ENCODE data around the gene GNAZ. TPM values are rescaled to one million over a fixed set of nuclear protein-coding genes. Genes with fewer than 3 reads are reported as not detected.

The GNAZ gene
- total and polyA plus RNA-seq, 5 donors from 2014 or later: 0.05 to 3.6 (median 0.06) TPM; not detected in 2

DNA sequence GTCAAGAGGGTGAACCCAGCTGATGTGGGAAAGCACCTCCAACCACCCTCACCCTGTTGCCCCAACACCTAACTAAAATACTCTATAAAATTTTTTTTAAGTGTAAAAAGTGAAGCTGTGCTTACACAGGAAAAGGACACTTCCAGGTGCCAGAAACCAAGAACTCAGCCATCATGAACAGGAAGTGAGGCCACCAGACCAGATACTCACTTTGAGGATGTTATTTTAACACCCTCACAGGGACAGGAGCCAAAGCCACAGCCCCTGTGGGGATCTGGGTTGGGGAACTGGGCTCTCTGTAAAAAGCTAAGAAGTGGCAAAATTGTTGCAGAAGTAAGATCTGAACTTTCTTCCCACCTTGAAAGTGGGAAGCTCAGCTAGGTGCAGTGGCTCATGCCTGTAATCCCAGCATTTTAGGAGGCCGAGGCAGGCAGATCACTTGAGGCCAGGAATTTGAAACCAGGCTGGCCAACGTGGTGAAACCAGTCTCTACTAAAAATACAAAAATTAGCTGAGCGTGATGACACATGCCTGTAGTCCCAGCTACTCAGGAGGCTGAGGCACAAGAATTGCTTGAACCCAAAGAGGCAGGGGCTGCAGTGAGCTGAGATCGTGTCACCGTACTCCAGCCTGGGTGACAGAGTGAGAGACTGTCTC, 67.7 kb downstream of the GNAZ start:
- no peaks in the 10 kb centered on the region for H3K9me3 ChIP-seq (ENCODE audit: control insufficient read depth in 2 of 2, low read length in 2 of 2)
- DNase-seq (peak in 2 of 3 donors; percentile 51 to 79), ATAC-seq (ENCODE audit: low read depth in 2 of 2) (peak; percentile 10 to 24)
- Mint-ChIP-seq H3K4me3 (peak overlapping the region; percentile 58 to 83 (median 73)), H3K9me3 (no peaks in the 10 kb centered on the region), H3K27ac (peak overlapping the region; percentile 93 to 99 (median 94)), H3K27me3 (peaks cover 6% of the 10 kb centered on the region), H3K36me3 (no peaks in the 10 kb centered on the region), H3K4me1 (peaks cover 12 to 62% (median 25%) of the 10 kb centered on the region in 4 donors)
- peak overlapping the region; percentile 71 for H3K27ac ChIP-seq (ENCODE audit: insufficient read depth, low read length, poor library complexity, severe bottlenecking)
- H3K27me3 ChIP-seq (ENCODE audit: control insufficient read depth, insufficient read depth, low read length): no peaks in the 10 kb centered on the region
- H3K4me1 ChIP-seq (ENCODE audit: control insufficient read depth, insufficient read depth, low read length, poor library complexity, severe bottlenecking): peaks cover 42% of the 10 kb centered on the region
- H3K4me3 ChIP-seq (ENCODE audit: low read depth, low read length): peak overlapping the region; percentile 39
- H3K36me3 ChIP-seq (ENCODE audit: control insufficient read depth, insufficient read depth, low read length): no peaks in the 10 kb centered on the region

DNA sequence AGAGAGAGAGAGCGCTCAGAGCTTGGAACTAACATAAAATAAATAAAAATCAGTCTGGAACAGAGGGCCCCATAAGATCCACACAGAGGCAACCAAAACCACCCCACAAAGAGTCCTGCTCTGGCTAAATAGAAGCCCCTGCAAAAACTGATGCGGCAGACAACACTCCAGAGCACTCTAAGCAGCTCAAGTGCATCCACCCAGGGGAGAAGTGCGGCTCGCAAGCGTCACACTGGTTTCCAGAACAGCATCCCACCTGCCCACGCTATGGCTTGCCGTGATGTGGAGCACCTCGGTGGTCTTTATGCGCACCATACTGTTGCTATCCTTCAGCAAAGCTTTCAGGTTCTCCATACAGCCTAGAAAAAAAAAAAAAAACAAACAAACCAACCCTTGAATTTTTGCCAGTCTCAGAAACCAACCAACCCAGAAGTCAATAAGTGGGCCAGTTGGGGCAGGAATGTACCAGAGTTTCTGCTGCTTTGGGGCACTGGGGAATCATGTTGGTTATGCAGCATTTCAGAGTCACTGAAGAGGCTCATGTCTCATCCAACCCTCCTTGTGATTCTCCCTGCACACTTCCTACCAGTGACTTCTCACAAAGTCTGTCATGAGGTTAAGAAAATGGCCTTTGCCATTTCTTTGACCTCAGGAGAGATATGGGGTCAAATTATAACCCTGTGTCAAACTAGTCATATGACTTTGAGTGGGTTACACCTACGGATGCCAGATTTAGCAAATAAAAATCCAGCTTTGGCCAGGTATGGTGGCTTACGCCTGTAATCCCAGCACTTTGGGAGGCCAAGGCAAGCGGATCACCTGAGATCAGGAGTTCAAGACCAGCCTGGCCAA, 68.5 kb downstream of the GNAZ start:
- H3K36me3 ChIP-seq (ENCODE audit: control insufficient read depth, insufficient read depth, low read length): no peaks in the 10 kb centered on the region
- H3K27me3 ChIP-seq (ENCODE audit: control insufficient read depth, insufficient read depth, low read length): no peaks in the 10 kb centered on the region
- no peaks in the 10 kb centered on the region for H3K36me3 Mint-ChIP-seq
- peak overlapping the region; percentile 93 to 99 (median 94) for H3K27ac Mint-ChIP-seq
- no peaks in the 10 kb centered on the region for H3K9me3 ChIP-seq (ENCODE audit: control insufficient read depth in 2 of 2, low read length in 2 of 2)
- no peaks in the 10 kb centered on the region for H3K9me3 Mint-ChIP-seq
- peaks cover 49% of the 10 kb centered on the region for H3K4me1 ChIP-seq (ENCODE audit: control insufficient read depth, insufficient read depth, low read length, poor library complexity, severe bottlenecking)
- DNase-seq: no peak
- no peak for ATAC-seq (ENCODE audit: low read depth in 2 of 2)
- peak overlapping the region; percentile 71 for H3K27ac ChIP-seq (ENCODE audit: insufficient read depth, low read length, poor library complexity, severe bottlenecking)
- peaks cover 16 to 68% (median 31%) of the 10 kb centered on the region in 4 donors for H3K4me1 Mint-ChIP-seq
- H3K4me3 ChIP-seq (ENCODE audit: low read depth, low read length): no peak overlapping the region
- H3K27me3 Mint-ChIP-seq: peaks cover 6% of the 10 kb centered on the region
- peak overlapping the region; percentile 26 to 83 (median 34) for H3K4me3 Mint-ChIP-seq

DNA sequence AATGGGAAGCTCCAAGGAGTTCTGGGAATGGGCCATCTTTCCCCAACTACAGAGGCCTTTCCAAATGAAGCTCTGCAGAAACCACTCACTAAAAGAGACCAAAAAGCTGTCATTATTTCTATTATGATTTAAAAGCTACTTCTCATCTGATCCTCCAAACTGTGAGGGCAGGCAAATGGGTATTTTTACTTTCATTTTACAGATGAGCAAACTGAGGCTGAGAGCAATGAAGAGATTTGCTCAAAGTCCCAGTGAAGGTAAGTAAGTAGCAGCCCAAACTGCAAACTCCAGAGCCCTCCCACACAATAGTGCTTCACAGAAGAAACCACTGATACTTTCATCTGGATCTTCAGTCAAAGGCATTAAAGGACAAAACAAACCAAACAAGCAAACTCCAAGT, 70.1 kb downstream of the GNAZ start:
- no peaks in the 10 kb centered on the region for H3K9me3 Mint-ChIP-seq
- H3K27ac ChIP-seq (ENCODE audit: insufficient read depth, low read length, poor library complexity, severe bottlenecking): no peak overlapping the region
- DNase-seq (no peak), ATAC-seq (ENCODE audit: low read depth in 2 of 2) (no peak)
- no peaks in the 10 kb centered on the region for H3K36me3 ChIP-seq (ENCODE audit: control insufficient read depth, insufficient read depth, low read length)
- H3K9me3 ChIP-seq (ENCODE audit: control insufficient read depth in 2 of 2, low read length in 2 of 2): no peaks in the 10 kb centered on the region
- H3K4me3 ChIP-seq (ENCODE audit: low read depth, low read length): no peak overlapping the region
- peaks cover 21 to 83% (median 41%) of the 10 kb centered on the region in 4 donors for H3K4me1 Mint-ChIP-seq
- peaks cover 63% of the 10 kb centered on the region for H3K4me1 ChIP-seq (ENCODE audit: control insufficient read depth, insufficient read depth, low read length, poor library complexity, severe bottlenecking)
- no peaks in the 10 kb centered on the region for H3K27me3 ChIP-seq (ENCODE audit: control insufficient read depth, insufficient read depth, low read length)
- peak overlapping the region in 1 of 4 donors; percentile 58 for H3K4me3 Mint-ChIP-seq
- H3K27ac Mint-ChIP-seq: peak overlapping the region in 2 of 3 donors; percentile 25 to 96
- peaks cover 6% of the 10 kb centered on the region for H3K27me3 Mint-ChIP-seq
- no peaks in the 10 kb centered on the region for H3K36me3 Mint-ChIP-seq

- H3K9me3 Mint-ChIP-seq: no peaks in the 10 kb centered on the region
- peaks cover 6% of the 10 kb centered on the region for H3K27me3 Mint-ChIP-seq
- peaks cover 21 to 71% (median 40%) of the 10 kb centered on the region in 4 donors for H3K4me1 Mint-ChIP-seq
- peak overlapping the region; percentile 81 for H3K27ac ChIP-seq (ENCODE audit: insufficient read depth, low read length, poor library complexity, severe bottlenecking)
- H3K9me3 ChIP-seq (ENCODE audit: control insufficient read depth in 2 of 2, low read length in 2 of 2): no peaks in the 10 kb centered on the region
- DNase-seq (no peak), ATAC-seq (ENCODE audit: low read depth in 2 of 2) (no peak)
- H3K27ac Mint-ChIP-seq: peak overlapping the region; percentile 84 to 96 (median 93)
- H3K4me3 Mint-ChIP-seq: peak overlapping the region; percentile 81 to 92 (median 86)
- no peak overlapping the region for H3K4me3 ChIP-seq (ENCODE audit: low read depth, low read length)
- no peaks in the 10 kb centered on the region for H3K36me3 ChIP-seq (ENCODE audit: control insufficient read depth, insufficient read depth, low read length)
- H3K27me3 ChIP-seq (ENCODE audit: control insufficient read depth, insufficient read depth, low read length): no peaks in the 10 kb centered on the region
- no peaks in the 10 kb centered on the region for H3K36me3 Mint-ChIP-seq
- peaks cover 53% of the 10 kb centered on the region for H3K4me1 ChIP-seq (ENCODE audit: control insufficient read depth, insufficient read depth, low read length, poor library complexity, severe bottlenecking)
Measured at GRCh38 chr22:23142546-23143105, 72.3 kb downstream of the GNAZ start.

DNA sequence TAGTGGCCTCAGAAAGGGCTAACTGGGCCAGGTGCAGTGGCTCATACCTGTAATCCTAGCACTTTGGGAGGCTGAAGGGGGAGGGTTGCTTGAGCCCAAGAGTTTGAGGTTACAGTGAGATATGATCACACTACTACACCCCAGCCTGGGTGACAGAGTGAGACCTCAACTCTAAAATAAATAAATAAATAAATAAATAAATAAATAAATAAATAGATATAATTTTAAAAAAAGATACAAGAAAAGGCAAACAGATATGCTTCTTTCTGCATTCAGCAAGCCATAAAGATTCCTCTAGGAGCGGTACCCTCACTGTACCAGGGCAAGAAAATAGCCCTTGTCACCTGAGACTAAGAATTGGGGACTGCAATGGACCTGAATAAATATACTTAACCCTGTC, 72.8 kb downstream of the GNAZ start:
- no peak for DNase-seq
- no peaks in the 10 kb centered on the region for H3K9me3 ChIP-seq (ENCODE audit: control insufficient read depth in 2 of 2, low read length in 2 of 2)
- no peaks in the 10 kb centered on the region for H3K36me3 Mint-ChIP-seq
- H3K9me3 Mint-ChIP-seq: no peaks in the 10 kb centered on the region
- H3K27me3 ChIP-seq (ENCODE audit: control insufficient read depth, insufficient read depth, low read length): no peaks in the 10 kb centered on the region
- peaks cover 18 to 66% (median 35%) of the 10 kb centered on the region in 4 donors for H3K4me1 Mint-ChIP-seq
- peak overlapping the region in 3 of 4 donors; percentile 8 to 85 (median 68) for H3K4me3 Mint-ChIP-seq
- H3K4me1 ChIP-seq (ENCODE audit: control insufficient read depth, insufficient read depth, low read length, poor library complexity, severe bottlenecking): peaks cover 48% of the 10 kb centered on the region
- H3K27ac Mint-ChIP-seq: peak overlapping the region in 2 of 3 donors; percentile 93 to 96
- no peak for ATAC-seq (ENCODE audit: low read depth in 2 of 2)
- H3K4me3 ChIP-seq (ENCODE audit: low read depth, low read length): no peak overlapping the region
- H3K27ac ChIP-seq (ENCODE audit: insufficient read depth, low read length, poor library complexity, severe bottlenecking): peak overlapping the region; percentile 81
- H3K36me3 ChIP-seq (ENCODE audit: control insufficient read depth, insufficient read depth, low read length): no peaks in the 10 kb centered on the region
- peaks cover 6% of the 10 kb centered on the region for H3K27me3 Mint-ChIP-seq

GRCh38 chr22:23144432-23144831, 74.1 kb downstream of the GNAZ start:
- Histone ChIP-seq H3K4me3 (ENCODE audit: low read depth, low read length) (peak overlapping the region; percentile 67), H3K27me3 (ENCODE audit: control insufficient read depth, insufficient read depth, low read length) (no peaks in the 10 kb centered on the region), H3K27ac (ENCODE audit: insufficient read depth, low read length, poor library complexity, severe bottlenecking) (peak overlapping the region; percentile 83), H3K9me3 (ENCODE audit: control insufficient read depth in 2 of 2, low read length in 2 of 2) (no peaks in the 10 kb centered on the region), H3K36me3 (ENCODE audit: control insufficient read depth, insufficient read depth, low read length) (no peaks in the 10 kb centered on the region), H3K4me1 (ENCODE audit: control insufficient read depth, insufficient read depth, low read length, poor library complexity, severe bottlenecking) (peaks cover 39% of the 10 kb centered on the region)
- Mint-ChIP-seq H3K4me3 (peak overlapping the region; percentile 76 to 86 (median 84)), H3K9me3 (no peaks in the 10 kb centered on the region), H3K4me1 (peaks cover 15 to 53% (median 31%) of the 10 kb centered on the region in 4 donors), H3K27me3 (peaks cover 6% of the 10 kb centered on the region), H3K27ac (peak overlapping the region; percentile 88 to 96 (median 90)), H3K36me3 (no peaks in the 10 kb centered on the region)
- no peak for ATAC-seq (ENCODE audit: low read depth in 2 of 2)
- no peak for DNase-seq

DNA sequence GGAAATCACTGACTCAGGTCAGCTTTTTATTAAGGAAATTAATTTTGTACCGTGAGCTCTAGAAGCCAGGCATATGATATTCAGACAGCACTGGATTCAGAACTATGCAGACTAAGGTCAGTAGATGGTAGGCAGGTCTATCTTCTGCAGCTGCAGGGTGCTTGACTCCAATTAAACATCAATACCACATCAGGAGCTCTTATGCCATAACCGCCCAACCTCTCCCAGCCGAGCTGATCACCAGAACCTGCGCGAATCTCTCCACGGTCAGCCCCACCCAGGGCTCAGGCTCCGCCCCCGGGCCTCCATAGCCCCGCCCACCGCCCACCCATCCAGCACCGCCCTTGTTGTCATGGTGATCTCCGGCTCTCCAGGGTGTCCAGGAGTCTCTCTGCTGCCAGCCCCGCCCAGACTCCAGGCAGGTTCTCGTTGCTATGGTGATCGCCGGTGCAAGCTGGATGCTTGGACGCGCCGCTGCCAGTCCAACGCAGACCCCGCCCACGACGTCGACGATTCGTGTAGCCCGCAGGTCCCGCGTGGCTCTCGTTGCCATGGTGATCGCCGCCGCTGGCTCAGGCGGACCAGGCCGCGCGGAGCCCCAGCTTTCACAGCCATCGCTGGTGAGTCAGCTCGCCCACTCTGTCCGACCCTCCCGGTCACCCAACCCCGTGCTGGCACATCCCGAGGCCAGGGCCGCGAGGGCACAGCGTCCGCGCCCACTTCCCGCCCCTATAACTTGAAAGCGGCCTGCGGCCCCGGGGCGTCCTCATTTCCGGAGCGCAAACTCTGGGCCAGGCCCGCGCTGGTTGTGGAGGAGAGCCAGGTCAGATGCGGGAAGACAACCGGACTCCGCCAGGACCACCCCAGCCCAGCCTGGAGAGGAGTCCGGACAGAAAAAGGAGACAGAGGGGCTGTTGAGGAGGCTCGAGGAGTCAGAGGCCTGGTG, 74.9 kb downstream of the GNAZ start, which contains the start of gene RAB36:
Gene RAB36, plus strand, starts transcription at position 546 of the 946 bp plus-strand sequence. CDS start 1,140 bp downstream, outside the sequence.
- H3K36me3 ChIP-seq (ENCODE audit: control insufficient read depth, insufficient read depth, low read length): no peaks in the 10 kb centered on the region
- DNase-seq (peak; percentile 87 to 97 (median 92)), ATAC-seq (ENCODE audit: low read depth in 2 of 2) (peak; percentile 54 to 57)
- no peaks in the 10 kb centered on the region for H3K9me3 ChIP-seq (ENCODE audit: control insufficient read depth in 2 of 2, low read length in 2 of 2)
- no peaks in the 10 kb centered on the region for H3K27me3 ChIP-seq (ENCODE audit: control insufficient read depth, insufficient read depth, low read length)
- peak within 1 kb of the TSS; percentile 83 for H3K27ac ChIP-seq (ENCODE audit: insufficient read depth, low read length, poor library complexity, severe bottlenecking)
- peaks cover 15 to 47% (median 31%) of the 10 kb centered on the region in 4 donors for H3K4me1 Mint-ChIP-seq
- H3K4me3 ChIP-seq (ENCODE audit: low read depth, low read length): peak within 1 kb of the TSS; percentile 67
- peak within 1 kb of the TSS; percentile 84 to 93 (median 86) for H3K4me3 Mint-ChIP-seq
- peaks cover 6% of the 10 kb centered on the region for H3K27me3 Mint-ChIP-seq
- H3K9me3 Mint-ChIP-seq: no peaks in the 10 kb centered on the region
- H3K36me3 Mint-ChIP-seq: no peaks in the 10 kb centered on the region
- peak within 1 kb of the TSS; percentile 88 to 96 (median 91) for H3K27ac Mint-ChIP-seq
- peaks cover 39% of the 10 kb centered on the region for H3K4me1 ChIP-seq (ENCODE audit: control insufficient read depth, insufficient read depth, low read length, poor library complexity, severe bottlenecking)

Data from CD4-positive, CD25-positive, alpha-beta regulatory T cell (primary cell).